B cell (primary cell): ENCODE results near the gene NLGN1. TPM values are rescaled to one million over a fixed set of nuclear protein-coding genes. Genes with fewer than 3 reads are reported as not detected.

Experiments
- ATAC-seq: fragments of 200-7000 bp; cut with Tn5 transposase; one replicate; pipeline ENCODE4 v1.10.0; 2021; ENCODE audit warnings: low read depth, mild to moderate bottlenecking, moderate number of reproducible peaks, moderate library complexity
- CTCF ChIA-PET: fragments of 350-600 bp; sonication (Branson Sonifier 250); formaldehyde crosslinking; loops from one replicate; lab custom pipeline; 2021; ENCODE audit warnings: antibody characterized with exemption, inconsistent platforms; lab: Charles Lee
- POLR2A ChIA-PET: fragments of 350-600 bp; sonication (Branson Sonifier 250); formaldehyde crosslinking; loops from one replicate; lab custom pipeline; 2021; ENCODE audit warnings: antibody characterized with exemption; lab: Charles Lee
- DNase-seq: peaks from one replicate; pipeline ENCODE4 v3.0.0; 2013
- H2AFZ ChIP-seq: 2 replicates; pipeline ENCODE4 v1.6.1; 2012; ENCODE audit warnings: mild to moderate bottlenecking, low read depth, low read length; ENCODE audit not compliant: insufficient read depth, poor library complexity, severe bottlenecking
- H3K27ac ChIP-seq, 2 donors: 1 replicate in 1 of 2; 2 replicates in 1 of 2; pipeline ENCODE4 v1.5.1; 2012 to 2013; ENCODE audit warnings: low read length in 2 of 2, mild to moderate bottlenecking in 2 of 2, moderate library complexity in 1 of 2
- H3K27me3 ChIP-seq, 4 experiments: fragments of 200-600 bp in 1 of 4; sonication (generic) in 1 of 4; replicated peaks in 1 of 4; 1 replicate in 2 of 4; 2 replicates in 2 of 4; pipeline versions ENCODE4 v1.6.1 to v1.7.0; 2013 to 2016; ENCODE audit warnings: low read length in 3 of 4, mild to moderate bottlenecking in 2 of 4, mixed read lengths in 1 of 4, moderate library complexity in 1 of 4; ENCODE audit not compliant: insufficient read depth in 4 of 4, control insufficient read depth in 3 of 4; ENCODE audit errors: control extremely low read depth in 1 of 4
- H3K36me3 ChIP-seq, 2 experiments: replicated peaks in 1 of 2; 1 replicate in 1 of 2; 2 replicates in 1 of 2; pipeline versions ENCODE4 v1.6.1 to v1.7.1; 2013; ENCODE audit warnings: low read length in 1 of 2; ENCODE audit not compliant: insufficient read depth in 2 of 2, control insufficient read depth in 1 of 2; ENCODE audit errors: control extremely low read depth in 1 of 2, extremely low read depth in 1 of 2
- H3K4me1 ChIP-seq, 2 donors: fragments of 200-600 bp in 1 of 2; sonication (generic) in 1 of 2; 1 replicate in 1 of 2; 2 replicates in 1 of 2; pipeline versions ENCODE4 v1.5.1 to v1.6.1; 2013 to 2017; ENCODE audit warnings: low read length in 2 of 2; ENCODE audit not compliant: control insufficient read depth in 2 of 2, insufficient read depth in 2 of 2
- H3K4me2 ChIP-seq: replicated peaks from 2 replicates; pipeline ENCODE3; 2012; ENCODE audit warnings: mild to moderate bottlenecking, low read depth, low read length; ENCODE audit not compliant: poor library complexity, severe bottlenecking
- H3K4me3 ChIP-seq, 5 experiments: fragments of 200-600 bp in 1 of 5; sonication (generic) in 1 of 5; 1 replicate in 3 of 5; 2 replicates in 2 of 5; pipeline versions ENCODE4 v1.5.1 to v1.7.0; 2011 to 2016; ENCODE audit warnings: low read length in 4 of 5, mild to moderate bottlenecking in 4 of 5, low read depth in 2 of 5, control low read depth in 1 of 5, moderate library complexity in 1 of 5; ENCODE audit not compliant: insufficient read depth in 1 of 5; ENCODE audit errors: control extremely low read depth in 1 of 5, extremely low read depth in 1 of 5
- H3K79me2 ChIP-seq: fragments of 200-600 bp; sonication (generic); one replicate; pipeline ENCODE4 v1.6.0; 2016; ENCODE audit warnings: low read length; ENCODE audit not compliant: control insufficient read depth, insufficient read depth
- H3K9ac ChIP-seq: fragments of 200-600 bp; sonication (generic); 2 replicates; pipeline ENCODE4 v1.6.1; 2017; ENCODE audit warnings: mild to moderate bottlenecking, low read length, moderate library complexity
- H3K9me3 ChIP-seq, 3 donors: one replicate each; pipeline versions ENCODE4 v1.6.1 to v1.7.1; 2013; ENCODE audit warnings: low read length in 2 of 3; ENCODE audit not compliant: control insufficient read depth in 2 of 3, insufficient read depth in 1 of 3; ENCODE audit errors: control extremely low read depth in 1 of 3
- H4K20me1 ChIP-seq: 2 replicates; pipeline ENCODE4 v1.6.0; 2012; ENCODE audit warnings: mild to moderate bottlenecking, low read length; ENCODE audit not compliant: insufficient read depth, control insufficient read depth, poor library complexity, severe bottlenecking
- H3K27ac Mint-ChIP-seq: one replicate; pipeline ENCODE4 v1.8.0; 2021; ENCODE audit warnings: mixed read lengths
- H3K27me3 Mint-ChIP-seq: one replicate; pipeline ENCODE4 v1.8.0; 2021; ENCODE audit warnings: mixed read lengths
- H3K4me1 Mint-ChIP-seq: one replicate; pipeline ENCODE4 v1.8.0; 2021; ENCODE audit warnings: mixed read lengths
- H3K4me3 Mint-ChIP-seq: one replicate; pipeline ENCODE4 v1.8.0; 2021; ENCODE audit warnings: mixed read lengths
- H3K9me3 Mint-ChIP-seq: one replicate; pipeline ENCODE4 v1.8.0; 2022; ENCODE audit warnings: mixed read lengths; ENCODE audit not compliant: insufficient read depth
- CTCF ChIP-seq: fragments of 200-600 bp; IDR thresholded peaks from one replicate; pipeline ENCODE4 v1.8.0; 2022; ENCODE audit warnings: antibody characterized with exemption, mild to moderate bottlenecking
- EZH2 ChIP-seq: IDR thresholded peaks from 2 replicates; pipeline ENCODE4 v1.6.1; 2012; ENCODE audit warnings: borderline replicate concordance, low read depth, mild to moderate bottlenecking, moderate library complexity, low read length; ENCODE audit not compliant: insufficient read depth, poor library complexity, severe bottlenecking
- WGBS: methylation state at CpG from one replicate; pipeline ENCODE4 v1.1.5; 2013; ENCODE audit warnings: missing lambda C conversion rate; ENCODE audit not compliant: insufficient coverage; 5-methylcytosine and 5-hydroxymethylcytosine counted together
- intact Hi-C: fragments of 100-400 bp; cut with micrococcal nuclease; formaldehyde crosslinking; loops from one replicate; pipeline ENCODE4 v1.10.0; 2022
- polyA plus RNA-seq: library from polyadenylated mRNA; depleted of rRNA; stranded (reverse); fragments of >200 nt; gene quantifications from 2 replicates; pipeline ENCODE4 v1.2.3, GENCODE V29; 2012
- total RNA-seq, 2 donors: library from RNA; stranded (reverse); fragments of 120-200 nt in 1 of 2; gene quantifications; 1 replicate in 1 of 2; 2 replicates in 1 of 2; pipeline versions ENCODE4 v1.2.3 to v1.2.4, GENCODE V29; 2013 to 2022

The NLGN1 gene
- total and polyA plus RNA-seq, 2 donors (not counting 1 experiment from before 2014, with no cell fraction given) = not detected

GRCh38 chr3:173923204-173923603 is 525.7 kb downstream of the NLGN1 start:
- intact Hi-C loops = no loop called here
- H3K36me3 ChIP-seq = no peaks in the 10 kb centered on the region
- no peaks in the 10 kb centered on the region for H3K4me1 ChIP-seq
- no peak for TF ChIP-seq CTCF
- TF ChIP-seq EZH2 = no peak
- no peak for DNase-seq
- no peak for ATAC-seq
- Mint-ChIP-seq H3K9me3 (no peaks in the 10 kb centered on the region), H3K4me3 (no peak overlapping the region), H3K27me3 (no peaks in the 10 kb centered on the region), H3K27ac (no peak overlapping the region), H3K4me1 (no peaks in the 10 kb centered on the region)
- ChIA-PET CTCF (no interaction called here), POLR2A (no interaction called here)
- H2AFZ ChIP-seq = no peak overlapping the region
- H3K4me3 ChIP-seq = no peak overlapping the region
- H3K79me2 ChIP-seq = no peaks in the 10 kb centered on the region
- no peaks in the 10 kb centered on the region for H3K27me3 ChIP-seq
- H3K9me3 ChIP-seq = no peaks in the 10 kb centered on the region
- no peak overlapping the region for H3K9ac ChIP-seq
- no peaks in the 10 kb centered on the region for H4K20me1 ChIP-seq
- H3K4me2 ChIP-seq = no peak overlapping the region
- no CpG with 5 or more reads among the region's 1 CpG for WGBS
- H3K27ac ChIP-seq = no peak overlapping the region

- Mint-ChIP-seq H3K4me3 (no peak overlapping the region), H3K9me3 (no peaks in the 10 kb centered on the region), H3K27me3 (no peaks in the 10 kb centered on the region), H3K4me1 (no peaks in the 10 kb centered on the region), H3K27ac (no peak overlapping the region)
- ATAC-seq (no peak), DNase-seq (no peak)
- H2AFZ ChIP-seq = no peak overlapping the region
- H3K4me3 ChIP-seq = no peak overlapping the region
- no peaks in the 10 kb centered on the region for H3K36me3 ChIP-seq
- intact Hi-C loops = no loop called here
- H3K27me3 ChIP-seq = no peaks in the 10 kb centered on the region
- no peak overlapping the region for H3K9ac ChIP-seq
- no peaks in the 10 kb centered on the region for H3K4me1 ChIP-seq
- H3K4me2 ChIP-seq = no peak overlapping the region
- no peaks in the 10 kb centered on the region for H3K79me2 ChIP-seq
- H3K9me3 ChIP-seq = no peaks in the 10 kb centered on the region
- ChIA-PET CTCF (no interaction called here), POLR2A (no interaction called here)
- no peak overlapping the region for H3K27ac ChIP-seq
- WGBS = no CpG with 5 or more reads among the region's 2 CpGs
- no peaks in the 10 kb centered on the region for H4K20me1 ChIP-seq
- TF ChIP-seq EZH2 (no peak), CTCF (no peak)
Measured at GRCh38 chr3:173930251-173930650, 532.7 kb downstream of the NLGN1 start.
